WTC11 (cell line): ENCODE measurements around the gene TNFSF15. TPM values are rescaled to one million over a fixed set of nuclear protein-coding genes. Genes with fewer than 3 reads are reported as not detected.

Experiments
- ATAC-seq: fragments of 200-7000 bp; cut with Tn5 transposase; 2 replicates; pipeline ENCODE4 v1.10.0; 2021; ENCODE audit warnings: mild to moderate bottlenecking, moderate library complexity
- CTCF ChIA-PET: fragments of 300-600 bp; sonication (Branson Sonifier 250); formaldehyde crosslinking; loops from one replicate; lab custom pipeline; 2021; ENCODE audit warnings: antibody characterized with exemption; lab: Charles Lee
- POLR2A ChIA-PET: fragments of 350-600 bp; sonication (Branson Sonifier 250); formaldehyde crosslinking; loops from one replicate; lab custom pipeline; 2021; ENCODE audit warnings: antibody characterized with exemption; lab: Charles Lee
- DNase-seq: peaks from one replicate; pipeline ENCODE4 v3.0.0; 2021; ENCODE audit warnings: low spot score
- H3K27ac Mint-ChIP-seq: 2 replicates; pipeline ENCODE4 v1.8.0; 2021; ENCODE audit warnings: mixed read lengths
- H3K27me3 Mint-ChIP-seq: 2 replicates; pipeline ENCODE4 v1.8.0; 2021; ENCODE audit warnings: low read depth, mild to moderate bottlenecking, moderate library complexity, mixed read lengths
- H3K36me3 Mint-ChIP-seq: 2 replicates; pipeline ENCODE4 v1.8.0; 2021; ENCODE audit warnings: mixed read lengths
- H3K4me1 Mint-ChIP-seq: 2 replicates; pipeline ENCODE4 v1.8.0; 2022; ENCODE audit warnings: mixed read lengths
- H3K4me3 Mint-ChIP-seq: 2 replicates; pipeline ENCODE4 v1.8.0; 2021; ENCODE audit warnings: mild to moderate bottlenecking, moderate library complexity, mixed read lengths
- H3K9me3 Mint-ChIP-seq: 2 replicates; pipeline ENCODE4 v1.8.0; 2021; ENCODE audit warnings: mixed read lengths
- ATF1 ChIP-seq: sonication (generic); formaldehyde crosslinking; IDR thresholded peaks from 2 replicates; pipeline ENCODE4 v1.8.1; 2023; ENCODE audit warnings: mild to moderate bottlenecking, moderate library complexity, missing genetic modification reagents
- ATF6 ChIP-seq: sonication (generic); formaldehyde crosslinking; IDR thresholded peaks from 2 replicates; pipeline ENCODE4 v1.8.1; 2023; ENCODE audit warnings: mild to moderate bottlenecking, missing genetic modification reagents
- CDX4 ChIP-seq: fragments of 250-450 bp; sonication (Bioruptor Pico); IDR thresholded peaks from 2 replicates; pipeline ENCODE4 v1.9.0; 2021; ENCODE audit warnings: moderate library complexity, mild to moderate bottlenecking, inconsistent platforms, borderline replicate concordance
- CREB1 ChIP-seq: sonication (generic); formaldehyde crosslinking; IDR thresholded peaks from 2 replicates; pipeline ENCODE4 v1.8.0; 2023; ENCODE audit warnings: mild to moderate bottlenecking, missing genetic modification reagents
- CTCF ChIP-seq: fragments of 200-600 bp; IDR thresholded peaks from 2 replicates; pipeline ENCODE4 v1.8.0; 2022; ENCODE audit warnings: antibody characterized with exemption
- E2F5 ChIP-seq: sonication (generic); formaldehyde crosslinking; IDR thresholded peaks from 2 replicates; pipeline ENCODE4 v1.8.1; 2022; ENCODE audit warnings: mild to moderate bottlenecking, moderate library complexity, missing genetic modification reagents
- EMX1 ChIP-seq: fragments of 250-450 bp; sonication (Bioruptor Pico); IDR thresholded peaks from 2 replicates; pipeline ENCODE4 v1.8.0; 2021; ENCODE audit warnings: mild to moderate bottlenecking
- MLX ChIP-seq: sonication (generic); formaldehyde crosslinking; IDR thresholded peaks from 2 replicates; pipeline ENCODE4 v1.8.1; 2023; ENCODE audit warnings: mild to moderate bottlenecking, missing genetic modification reagents, moderate library complexity
- OVOL2 ChIP-seq: fragments of 250-450 bp; sonication (Bioruptor Pico); IDR thresholded peaks from 2 replicates; pipeline ENCODE4 v1.9.0; 2021; ENCODE audit warnings: mild to moderate bottlenecking, borderline replicate concordance
- PRDM15 ChIP-seq: sonication (generic); formaldehyde crosslinking; IDR thresholded peaks from 2 replicates; pipeline ENCODE4 v1.8.0; 2022; ENCODE audit warnings: missing genetic modification reagents
- SMAD3 ChIP-seq: sonication (generic); formaldehyde crosslinking; IDR thresholded peaks from 2 replicates; pipeline ENCODE4 v1.8.0; 2022; ENCODE audit warnings: missing genetic modification reagents, mild to moderate bottlenecking, borderline replicate concordance
- TCF7 ChIP-seq: sonication (generic); formaldehyde crosslinking; IDR thresholded peaks from 2 replicates; pipeline ENCODE4 v1.8.0; 2022; ENCODE audit warnings: mild to moderate bottlenecking, low read depth, missing genetic modification reagents, moderate library complexity
- TEAD1 ChIP-seq: sonication (generic); formaldehyde crosslinking; IDR thresholded peaks from 2 replicates; pipeline ENCODE4 v1.8.0; 2022; ENCODE audit warnings: mild to moderate bottlenecking, missing genetic modification reagents
- USF1 ChIP-seq: sonication (generic); formaldehyde crosslinking; IDR thresholded peaks from 2 replicates; pipeline ENCODE4 v1.8.0; 2022; ENCODE audit warnings: mild to moderate bottlenecking, missing genetic modification reagents
- ZBTB43 ChIP-seq: sonication (generic); formaldehyde crosslinking; IDR thresholded peaks from 2 replicates; pipeline ENCODE4 v1.8.1; 2023; ENCODE audit warnings: mild to moderate bottlenecking, missing genetic modification reagents
- ZNF219 ChIP-seq: sonication (generic); formaldehyde crosslinking; IDR thresholded peaks from 2 replicates; pipeline ENCODE4 v1.8.0; 2023; ENCODE audit warnings: missing genetic modification reagents, mild to moderate bottlenecking, borderline replicate concordance
- ZNF423 ChIP-seq: fragments of 250-450 bp; sonication (Bioruptor Pico); IDR thresholded peaks from 2 replicates; pipeline ENCODE4 v2.1.2; 2022; ENCODE audit warnings: mild to moderate bottlenecking, moderate library complexity
- total RNA-seq: library from RNA; stranded (reverse); gene quantifications from 3 replicates; pipeline ENCODE4 v1.2.3, GENCODE V29; 2021

The TNFSF15 gene
- total RNA-seq, 1 experiment from 2014 or later = 0.11 TPM

- no peaks in the 10 kb centered on the region for H3K36me3 Mint-ChIP-seq
- no peak for TF ChIP-seq PRDM15 (CRISPR knock-in tag)
- TF ChIP-seq OVOL2 (CRISPR knock-in tag) = no peak
- no peak for TF ChIP-seq E2F5 (CRISPR knock-in tag)
- TF ChIP-seq ZNF219 (CRISPR knock-in tag) = no peak
- TF ChIP-seq ATF6 (CRISPR knock-in tag) = no peak
- no peak for TF ChIP-seq USF1
- no peak for TF ChIP-seq CTCF
- TF ChIP-seq ZNF423 (CRISPR knock-in tag) = no peak
- no peak for TF ChIP-seq MLX (CRISPR knock-in tag)
- TF ChIP-seq CREB1 = no peak
- TF ChIP-seq TEAD1 = no peak
- TF ChIP-seq EMX1 (CRISPR knock-in tag) = no peak
- no peak for TF ChIP-seq ATF1 (CRISPR knock-in tag)
- no peak for TF ChIP-seq SMAD3
- TF ChIP-seq ZBTB43 (CRISPR knock-in tag) = no peak
- TF ChIP-seq CDX4 (CRISPR knock-in tag) = no peak
- TF ChIP-seq TCF7 (CRISPR knock-in tag) = no peak
- no peak for ATAC-seq
- peaks cover 60% of the 10 kb centered on the region for H3K27me3 Mint-ChIP-seq
- no peak for DNase-seq
- H3K4me3 Mint-ChIP-seq = no peak overlapping the region
- no peaks in the 10 kb centered on the region for H3K4me1 Mint-ChIP-seq
- ChIA-PET POLR2A (no interaction called here), CTCF (no interaction called here)
- peaks cover 8% of the 10 kb centered on the region for H3K9me3 Mint-ChIP-seq
- no peak overlapping the region for H3K27ac Mint-ChIP-seq
Measured at GRCh38 chr9:114827641-114828302, 21.9 kb upstream of the TNFSF15 start.
